Nephron (organoid): ENCODE results near the gene ZNF91.
"Not testable (repeated sequence)": the region's sequence is repeated elsewhere in the genome, so short reads cannot be mapped to it uniquely, and the experiment has no call there.

Experiments used
- H3K27ac Mint-ChIP-seq, 3 experiments: 2 replicates each; pipeline ENCODE4 v1.8.0; 2020; ENCODE audit warnings: mixed read lengths in 3 of 3, mild to moderate bottlenecking in 2 of 3, moderate library complexity in 1 of 3
- H3K27me3 Mint-ChIP-seq: 2 replicates; pipeline ENCODE4 v1.8.0; 2021; ENCODE audit warnings: low read depth, mild to moderate bottlenecking, moderate library complexity, mixed read lengths
- H3K36me3 Mint-ChIP-seq: 2 replicates; pipeline ENCODE4 v1.8.0; 2020; ENCODE audit warnings: low read depth, mixed read lengths
- H3K4me1 Mint-ChIP-seq: 2 replicates; pipeline ENCODE4 v1.8.0; 2020; ENCODE audit warnings: mixed read lengths
- H3K4me3 Mint-ChIP-seq, 3 experiments: 2 replicates each; pipeline ENCODE4 v1.8.0; 2020; ENCODE audit warnings: mild to moderate bottlenecking in 3 of 3, mixed read lengths in 3 of 3, moderate library complexity in 2 of 3
- H3K9me3 Mint-ChIP-seq: 2 replicates; pipeline ENCODE4 v1.8.0; 2020; ENCODE audit warnings: mixed read lengths
- CTCF ChIP-seq, 3 experiments: fragments of 200-600 bp; sonication (generic); IDR thresholded peaks; one replicate each; pipeline ENCODE4 v1.5.0; 2021; ENCODE audit warnings: antibody characterized with exemption in 3 of 3; ENCODE audit not compliant: unreplicated experiment in 3 of 3

ZNF91 gene

GRCh38 chr19:23328211-23328610 lies 67.1 kb downstream of the ZNF91 start:
- no peak overlapping the region for H3K4me3 Mint-ChIP-seq
- H3K27me3 Mint-ChIP-seq, result no peaks in the 10 kb centered on the region

GRCh38 chr19:23321953-23322549 lies 73.2 kb downstream of the ZNF91 start:
- Mint-ChIP-seq H3K36me3 (peaks cover 45% of the 10 kb centered on the region), H3K27me3 (no peaks in the 10 kb centered on the region), H3K27ac (no peak overlapping the region), H3K4me1 (no peaks in the 10 kb centered on the region), H3K4me3 (no peak overlapping the region), H3K9me3 (peaks cover 43% of the 10 kb centered on the region)
- TF ChIP-seq CTCF (IDR thresholded peaks at IDR 0.05; ENCODE audit: unreplicated experiment in 3 of 3), result no peak

More at GRCh38 chr19:23328211-23328610, 67.1 kb downstream of the ZNF91 start:
- H3K27ac Mint-ChIP-seq, result no peak overlapping the region
- H3K4me1 Mint-ChIP-seq, result no peaks in the 10 kb centered on the region
- TF ChIP-seq CTCF (IDR thresholded peaks at IDR 0.05; ENCODE audit: unreplicated experiment in 3 of 3), result no peak
- peaks cover 89% of the 10 kb centered on the region for H3K9me3 Mint-ChIP-seq
- H3K36me3 Mint-ChIP-seq, result peaks cover 91% of the 10 kb centered on the region

- H3K36me3 Mint-ChIP-seq, result peaks cover 39% of the 10 kb centered on the region
These were observed 73.9 kb downstream of the ZNF91 start for GRCh38 chr19:23321403-23321802.

GRCh38 chr19:23319571-23319970 lies 75.7 kb downstream of the ZNF91 start:
- not testable (repeated sequence) for H3K4me1 Mint-ChIP-seq, H3K27ac Mint-ChIP-seq, H3K4me3 Mint-ChIP-seq, H3K27me3 Mint-ChIP-seq
- Mint-ChIP-seq H3K9me3 (peaks cover 24% of the 10 kb centered on the region), H3K36me3 (peaks cover 21% of the 10 kb centered on the region)

More at GRCh38 chr19:23321403-23321802, 73.9 kb downstream of the ZNF91 start:
- not testable (repeated sequence) for H3K27me3 Mint-ChIP-seq, H3K27ac Mint-ChIP-seq, H3K4me3 Mint-ChIP-seq, H3K4me1 Mint-ChIP-seq
- H3K9me3 Mint-ChIP-seq, result peaks cover 41% of the 10 kb centered on the region

GRCh38 chr19:23318941-23319340 lies 76.3 kb downstream of the ZNF91 start:
- not testable (repeated sequence) for H3K27me3 Mint-ChIP-seq, H3K4me3 Mint-ChIP-seq, H3K4me1 Mint-ChIP-seq, H3K27ac Mint-ChIP-seq
- Mint-ChIP-seq H3K9me3 (peaks cover 19% of the 10 kb centered on the region), H3K36me3 (peaks cover 14% of the 10 kb centered on the region)

- Mint-ChIP-seq H3K4me3 (no peak overlapping the region), H3K4me1 (no peaks in the 10 kb centered on the region), H3K27me3 (no peaks in the 10 kb centered on the region), H3K27ac (no peak overlapping the region), H3K36me3 (peaks cover 14% of the 10 kb centered on the region), H3K9me3 (peaks cover 15% of the 10 kb centered on the region)
- no peak for TF ChIP-seq CTCF (IDR thresholded peaks at IDR 0.05; ENCODE audit: unreplicated experiment in 3 of 3)
These were observed 77.1 kb downstream of the ZNF91 start for GRCh38 chr19:23318143-23318542.

- Mint-ChIP-seq H3K27me3 (no peaks in the 10 kb centered on the region), H3K27ac (no peak overlapping the region), H3K4me3 (no peak overlapping the region), H3K9me3 (peaks cover 18% of the 10 kb centered on the region), H3K4me1 (no peaks in the 10 kb centered on the region), H3K36me3 (peaks cover 12% of the 10 kb centered on the region)
- no peak for TF ChIP-seq CTCF (IDR thresholded peaks at IDR 0.05; ENCODE audit: unreplicated experiment in 3 of 3)
These were observed 80.0 kb downstream of the ZNF91 start for GRCh38 chr19:23315286-23315685.
